Endothelial cell (in vitro differentiated cells): Measurements from ENCODE around the gene SP7. TPM values are rescaled to one million over a fixed set of nuclear protein-coding genes. Genes with fewer than 3 reads are reported as not detected.

Source experiments
- DNase-seq: peaks from one replicate; pipeline ENCODE4 v3.0.0; 2021; ENCODE audit warnings: low spot score
- H3K27ac Mint-ChIP-seq: one replicate; pipeline ENCODE4 v1.8.0; 2021; ENCODE audit warnings: mixed read lengths, inconsistent platforms; ENCODE audit not compliant: unreplicated experiment
- H3K27me3 Mint-ChIP-seq: one replicate; pipeline ENCODE4 v1.8.0; 2021; ENCODE audit warnings: mild to moderate bottlenecking, moderate library complexity, mixed read lengths, inconsistent platforms; ENCODE audit not compliant: unreplicated experiment
- H3K36me3 Mint-ChIP-seq: one replicate; pipeline ENCODE4 v1.8.0; 2021; ENCODE audit warnings: mild to moderate bottlenecking, low read depth, mixed read lengths, inconsistent platforms; ENCODE audit not compliant: unreplicated experiment
- H3K4me1 Mint-ChIP-seq: one replicate; pipeline ENCODE4 v1.8.0; 2021; ENCODE audit warnings: mild to moderate bottlenecking, mixed read lengths, inconsistent platforms; ENCODE audit not compliant: unreplicated experiment
- H3K4me3 Mint-ChIP-seq: one replicate; pipeline ENCODE4 v1.8.0; 2021; ENCODE audit warnings: mild to moderate bottlenecking, mixed read lengths, inconsistent platforms; ENCODE audit not compliant: unreplicated experiment
- H3K9me3 Mint-ChIP-seq: one replicate; pipeline ENCODE4 v1.8.0; 2021; ENCODE audit warnings: mixed read lengths, inconsistent platforms; ENCODE audit not compliant: unreplicated experiment
- total RNA-seq: library from RNA; stranded (reverse); fragmentation: NEBNext Ultra II Directional; extraction: Animal tissue kit (Norgen Biotek cat#: 25700); gene quantifications from one replicate; pipeline ENCODE4 v1.2.1, GENCODE V29; 2021; ENCODE audit not compliant: unreplicated experiment
- TF ChIP-seq, protein P1 (sequence below): fragments of 200-600 bp; sonication (generic); IDR thresholded peaks from one replicate; pipeline ENCODE4 v1.5.0; 2021; ENCODE audit warnings: antibody characterized with exemption; ENCODE audit not compliant: unreplicated experiment

Gene SP7
- total RNA-seq, 1 donor from 2014 or later = 3.6 TPM

DNA sequence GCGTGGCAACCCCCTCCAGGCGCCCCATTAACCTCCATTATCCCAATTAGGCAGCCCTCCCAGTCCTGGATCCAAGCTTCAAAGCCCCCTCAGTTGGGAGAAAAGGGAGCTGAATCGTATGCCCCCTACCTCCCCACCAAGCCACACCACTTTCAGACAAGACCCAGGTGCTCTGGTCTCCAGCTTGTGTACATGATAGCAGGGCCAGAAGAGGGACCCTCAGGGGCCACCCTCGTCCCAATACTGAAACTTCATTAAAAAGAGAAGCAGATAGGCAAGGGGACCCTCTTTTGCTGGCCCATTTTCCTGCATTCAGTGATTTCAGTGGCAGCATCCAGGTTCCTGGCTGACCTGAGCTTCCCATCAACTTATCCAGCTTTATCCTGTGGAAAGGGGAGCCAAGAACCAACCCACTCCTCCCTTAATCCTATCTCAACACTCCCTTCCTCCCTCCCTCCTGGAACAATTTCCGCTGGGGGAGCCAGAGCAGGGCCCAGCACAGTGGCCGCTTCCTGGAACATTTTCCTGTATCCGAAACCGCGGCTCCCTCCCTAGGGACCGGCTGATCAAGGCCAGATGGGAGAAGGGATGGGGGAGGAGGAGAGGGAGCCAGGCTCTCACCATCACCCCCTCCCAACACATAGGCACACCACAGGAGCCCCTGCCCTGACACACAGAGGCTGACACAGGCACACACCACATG lies 9.5 kb upstream of the SP7 start:
- no peaks in the 10 kb centered on the region for H3K36me3 Mint-ChIP-seq
- H3K4me3 Mint-ChIP-seq = peak overlapping the region; percentile 72
- DNase-seq = peak; percentile 52
- peak overlapping the region; percentile 69 for H3K27ac Mint-ChIP-seq
- peaks cover 37% of the 10 kb centered on the region for H3K4me1 Mint-ChIP-seq
- H3K27me3 Mint-ChIP-seq = peaks cover 10% of the 10 kb centered on the region
- TF ChIP-seq, protein P1, sequence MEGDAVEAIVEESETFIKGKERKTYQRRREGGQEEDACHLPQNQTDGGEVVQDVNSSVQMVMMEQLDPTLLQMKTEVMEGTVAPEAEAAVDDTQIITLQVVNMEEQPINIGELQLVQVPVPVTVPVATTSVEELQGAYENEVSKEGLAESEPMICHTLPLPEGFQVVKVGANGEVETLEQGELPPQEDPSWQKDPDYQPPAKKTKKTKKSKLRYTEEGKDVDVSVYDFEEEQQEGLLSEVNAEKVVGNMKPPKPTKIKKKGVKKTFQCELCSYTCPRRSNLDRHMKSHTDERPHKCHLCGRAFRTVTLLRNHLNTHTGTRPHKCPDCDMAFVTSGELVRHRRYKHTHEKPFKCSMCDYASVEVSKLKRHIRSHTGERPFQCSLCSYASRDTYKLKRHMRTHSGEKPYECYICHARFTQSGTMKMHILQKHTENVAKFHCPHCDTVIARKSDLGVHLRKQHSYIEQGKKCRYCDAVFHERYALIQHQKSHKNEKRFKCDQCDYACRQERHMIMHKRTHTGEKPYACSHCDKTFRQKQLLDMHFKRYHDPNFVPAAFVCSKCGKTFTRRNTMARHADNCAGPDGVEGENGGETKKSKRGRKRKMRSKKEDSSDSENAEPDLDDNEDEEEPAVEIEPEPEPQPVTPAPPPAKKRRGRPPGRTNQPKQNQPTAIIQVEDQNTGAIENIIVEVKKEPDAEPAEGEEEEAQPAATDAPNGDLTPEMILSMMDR = no peak
- H3K9me3 Mint-ChIP-seq = no peaks in the 10 kb centered on the region

DNA sequence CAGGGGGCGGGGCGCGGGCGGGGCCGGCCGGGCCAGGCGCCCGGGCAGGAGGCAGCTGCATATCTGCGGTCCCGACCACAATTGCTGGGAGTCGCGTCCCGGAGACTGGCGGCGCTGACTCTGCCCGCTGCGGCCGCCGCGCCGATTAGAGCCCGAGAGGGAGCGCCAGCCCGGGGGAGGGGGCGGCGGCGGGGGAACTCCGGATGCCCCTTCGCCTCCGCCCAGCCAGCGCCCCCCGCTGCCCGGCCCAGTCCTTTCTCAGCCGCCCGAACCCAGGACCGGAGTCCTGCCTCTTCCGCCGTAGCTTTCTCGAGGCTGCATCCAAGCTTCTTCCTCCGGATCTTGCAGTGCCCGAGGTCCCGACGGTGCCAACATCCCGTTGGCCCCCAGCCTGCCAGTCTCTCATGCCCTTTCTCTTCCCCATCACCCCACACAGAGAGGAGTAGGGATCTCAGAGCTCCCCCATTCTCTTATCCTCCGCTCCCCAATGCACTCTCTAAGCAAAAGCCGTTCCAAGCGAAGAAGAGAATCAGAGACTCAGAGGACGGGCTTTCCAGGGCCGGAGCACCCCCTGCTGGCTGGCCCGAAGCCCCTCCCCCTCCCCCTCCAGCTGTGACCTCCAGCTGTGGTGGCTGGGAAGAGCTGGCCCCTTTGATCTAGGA lies 8.8 kb upstream of the SP7 start:
- H3K9me3 Mint-ChIP-seq = no peaks in the 10 kb centered on the region
- H3K27me3 Mint-ChIP-seq = peaks cover 10% of the 10 kb centered on the region
- H3K4me1 Mint-ChIP-seq = peaks cover 42% of the 10 kb centered on the region
- H3K27ac Mint-ChIP-seq = peak overlapping the region; percentile 95
- TF ChIP-seq, protein P1 = peak; percentile 32
- peak; percentile 79 for DNase-seq
- H3K4me3 Mint-ChIP-seq = peak overlapping the region; percentile 91
- no peaks in the 10 kb centered on the region for H3K36me3 Mint-ChIP-seq

DNA sequence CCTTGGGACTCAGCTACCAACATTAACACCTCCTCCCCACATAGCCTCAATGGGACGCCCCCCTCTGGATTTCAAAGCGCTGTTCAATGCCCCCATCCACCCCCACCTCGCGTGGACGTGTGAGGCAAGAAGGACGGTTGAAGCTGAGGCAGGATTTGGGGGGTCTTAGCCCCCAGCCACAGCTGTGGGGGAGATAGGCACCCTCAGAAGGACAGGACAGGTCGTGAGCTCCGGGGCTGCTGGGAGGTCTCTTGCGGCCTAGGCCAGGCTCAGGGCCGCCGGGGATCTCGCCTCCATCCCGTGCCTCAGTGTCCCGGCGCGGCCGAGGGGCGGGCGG lies 8.3 kb upstream of the SP7 start:
- TF ChIP-seq, protein P1 = no peak
- Mint-ChIP-seq H3K27me3 (peaks cover 13% of the 10 kb centered on the region), H3K9me3 (no peaks in the 10 kb centered on the region), H3K36me3 (no peaks in the 10 kb centered on the region), H3K27ac (no peak overlapping the region), H3K4me1 (peaks cover 46% of the 10 kb centered on the region), H3K4me3 (peak overlapping the region; percentile 76)
- no peak for DNase-seq

DNA sequence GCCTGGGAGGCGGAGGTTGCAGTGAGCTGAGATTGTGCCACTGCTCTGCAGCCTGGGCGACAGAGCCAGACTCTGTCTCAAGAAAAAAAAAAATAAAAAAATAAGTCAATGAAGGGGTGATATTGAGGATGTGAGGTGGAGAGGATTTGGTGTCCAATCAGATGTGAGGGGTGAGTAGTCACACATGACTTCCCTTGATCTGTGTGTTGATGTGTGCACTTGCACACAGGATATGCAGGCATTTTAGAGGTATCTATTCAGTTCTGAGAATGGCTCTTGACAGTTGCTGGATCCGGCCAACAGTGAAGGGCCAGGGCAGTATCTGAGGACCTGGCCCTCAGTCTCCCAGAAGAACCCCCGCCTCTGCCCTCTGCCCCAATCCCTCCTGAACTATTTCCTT lies 7.8 kb upstream of the SP7 start:
- peaks cover 13% of the 10 kb centered on the region for H3K27me3 Mint-ChIP-seq
- H3K27ac Mint-ChIP-seq = no peak overlapping the region
- no peaks in the 10 kb centered on the region for H3K9me3 Mint-ChIP-seq
- peak overlapping the region; percentile 76 for H3K4me3 Mint-ChIP-seq
- no peaks in the 10 kb centered on the region for H3K36me3 Mint-ChIP-seq
- DNase-seq = no peak
- TF ChIP-seq, protein P1 = no peak
- H3K4me1 Mint-ChIP-seq = peaks cover 46% of the 10 kb centered on the region

DNA sequence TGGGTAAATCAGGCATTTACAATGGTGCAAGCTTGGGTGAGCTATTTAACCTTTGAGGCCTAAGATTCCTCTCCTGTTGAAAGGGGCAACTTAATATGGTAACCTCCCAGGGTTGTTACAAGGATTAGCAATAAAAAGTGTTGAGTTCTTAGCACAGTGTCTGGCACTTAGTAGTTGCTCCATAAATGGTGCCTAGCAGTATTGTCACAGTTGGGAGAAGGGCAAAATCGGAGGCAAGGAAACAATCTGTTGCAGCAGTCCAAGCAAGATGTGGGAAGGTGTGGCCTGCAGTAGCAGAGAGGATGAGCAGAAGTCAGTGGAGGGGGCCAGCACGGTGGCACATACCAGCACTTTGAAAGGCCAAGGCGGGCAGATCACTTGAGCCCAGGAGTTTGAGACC lies 7.3 kb upstream of the SP7 start:
- H3K4me3 Mint-ChIP-seq = peak overlapping the region; percentile 56
- H3K27ac Mint-ChIP-seq = no peak overlapping the region
- no peak for DNase-seq
- H3K27me3 Mint-ChIP-seq = peaks cover 11% of the 10 kb centered on the region
- H3K9me3 Mint-ChIP-seq = no peaks in the 10 kb centered on the region
- peaks cover 47% of the 10 kb centered on the region for H3K4me1 Mint-ChIP-seq
- TF ChIP-seq, protein P1 = no peak
- H3K36me3 Mint-ChIP-seq = no peaks in the 10 kb centered on the region
